Progenitor cell of endocrine pancreas (in vitro differentiated cells): ENCODE measurements around the gene C19orf85. TPM values are rescaled to one million over a fixed set of nuclear protein-coding genes. Genes with fewer than 3 reads are reported as not detected.

Source experiments
- DNase-seq: peaks from one replicate; pipeline ENCODE4 v3.0.0; 2021; ENCODE audit warnings: low spot score; ENCODE audit not compliant: unreplicated experiment
- H3K27ac Mint-ChIP-seq: 2 replicates; pipeline ENCODE4 v1.8.0; 2021; ENCODE audit warnings: mild to moderate bottlenecking, moderate library complexity, mixed read lengths
- H3K27me3 Mint-ChIP-seq: 2 replicates; pipeline ENCODE4 v1.8.0; 2021; ENCODE audit warnings: mixed read lengths
- H3K36me3 Mint-ChIP-seq: 2 replicates; pipeline ENCODE4 v1.8.0; 2022; ENCODE audit warnings: mixed read lengths; ENCODE audit not compliant: insufficient read depth
- H3K4me1 Mint-ChIP-seq: 2 replicates; pipeline ENCODE4 v1.8.0; 2021; ENCODE audit warnings: low read depth, mixed read lengths
- H3K4me3 Mint-ChIP-seq: 2 replicates; pipeline ENCODE4 v1.8.0; 2021; ENCODE audit warnings: low read depth, mild to moderate bottlenecking, moderate library complexity, mixed read lengths
- H3K9me3 Mint-ChIP-seq: 2 replicates; pipeline ENCODE4 v1.8.0; 2021; ENCODE audit warnings: low read depth, mixed read lengths
- total RNA-seq: library from RNA; stranded (reverse); gene quantifications from 2 replicates; pipeline ENCODE4 v1.2.1, GENCODE V29; 2021
- TF ChIP-seq, protein P1 (sequence below): fragments of 200-600 bp; sonication (generic); IDR thresholded peaks from one replicate; pipeline ENCODE4 v1.5.0; 2021; ENCODE audit warnings: antibody characterized with exemption, mild to moderate bottlenecking; ENCODE audit not compliant: unreplicated experiment

Gene C19orf85
- total RNA-seq, 1 donor from 2014 or later = not detected

DNA sequence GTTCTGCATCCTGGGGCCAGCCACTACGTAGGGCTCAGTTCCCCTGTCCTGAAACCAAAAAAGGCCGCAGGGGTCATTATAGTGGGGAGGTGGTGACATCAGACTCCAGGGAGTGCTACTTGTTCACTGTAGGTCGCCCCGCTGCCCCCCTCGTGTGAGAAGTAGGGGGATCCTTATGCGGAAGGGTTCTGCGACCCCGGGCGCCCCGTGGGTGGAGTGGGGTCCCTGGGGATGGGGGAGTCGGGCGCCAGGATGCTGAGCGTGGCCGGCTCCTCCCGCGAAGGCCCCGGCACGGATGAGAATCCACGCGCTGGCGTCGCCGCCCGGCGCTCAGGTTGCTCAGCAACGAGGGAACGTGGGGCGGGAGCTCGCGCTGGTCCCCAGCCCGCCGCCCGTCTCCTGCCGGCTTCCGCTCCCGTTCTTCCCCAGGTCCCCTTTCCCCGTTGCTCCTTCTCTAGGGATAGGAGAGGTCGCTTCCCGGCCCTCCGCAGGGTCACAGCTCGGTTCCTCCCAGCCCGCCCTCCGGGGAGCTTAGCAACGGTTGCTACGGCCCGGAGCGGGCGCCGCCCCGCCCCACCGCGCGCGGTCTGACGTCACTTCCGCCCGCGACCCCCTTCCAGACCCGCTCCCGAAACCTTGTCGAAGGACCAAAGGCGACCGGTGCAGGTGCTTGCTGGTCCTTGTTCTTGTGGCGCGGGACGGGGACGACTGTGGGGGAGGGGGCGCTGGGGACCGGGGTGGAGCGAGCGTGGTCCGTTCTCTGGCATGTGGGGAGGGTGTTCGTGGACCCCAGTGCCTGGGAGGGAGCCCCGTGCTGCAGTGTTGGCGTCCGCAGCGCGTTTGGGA, 20.3 kb upstream of the C19orf85 start, which contains the start of gene NAT14:
TSS of gene NAT14 (plus strand) at position 596 of the 846 bp plus-strand sequence. CDS start 521 bp downstream, outside the sequence.
- peak within 1 kb of the TSS; percentile 85 for H3K4me3 Mint-ChIP-seq
- H3K36me3 Mint-ChIP-seq = peaks cover 1% of the 10 kb centered on the region
- H3K27me3 Mint-ChIP-seq = no peaks in the 10 kb centered on the region

DNA sequence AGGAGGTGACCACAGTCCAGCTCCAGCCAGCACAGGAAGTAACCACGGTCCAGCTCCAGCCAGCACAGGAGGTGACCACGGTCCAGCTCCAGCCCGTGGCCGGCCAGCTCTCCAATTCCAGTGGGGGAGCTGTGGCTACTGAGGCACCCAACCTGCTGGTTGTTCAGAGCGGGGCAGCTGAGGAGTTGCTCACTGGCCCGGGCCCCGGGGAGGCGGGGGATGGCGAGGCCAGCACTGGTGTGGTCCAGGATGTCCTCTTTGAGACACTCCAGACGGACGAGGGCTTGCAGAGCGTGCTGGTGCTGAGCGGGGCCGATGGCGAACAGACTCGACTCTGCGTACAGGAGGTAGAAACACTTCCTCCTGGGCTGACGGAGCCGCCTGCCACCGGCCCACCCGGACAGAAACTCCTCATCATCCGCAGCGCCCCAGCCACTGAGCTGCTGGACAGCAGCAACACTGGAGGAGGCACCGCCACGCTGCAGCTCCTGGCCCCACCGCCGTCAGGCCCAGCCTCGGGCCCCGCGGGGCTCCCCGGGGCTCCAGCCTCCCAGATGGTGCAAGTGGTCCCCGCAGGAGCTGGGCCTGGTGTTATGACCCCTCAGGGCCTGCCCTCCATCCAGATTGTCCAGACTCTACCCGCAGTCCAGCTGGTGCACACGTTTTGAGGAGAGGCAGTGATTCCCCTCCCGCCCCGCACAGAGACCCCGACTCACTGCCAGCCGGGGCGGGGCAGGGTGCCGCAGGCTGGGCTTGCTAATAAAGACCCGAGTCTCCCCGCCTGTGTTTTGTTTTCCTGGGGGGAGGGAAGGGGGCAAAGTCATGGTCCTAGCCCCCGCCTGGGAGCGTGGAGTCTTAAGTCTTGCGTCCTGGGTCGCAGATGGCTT, 19.4 kb upstream of the C19orf85 start:
- Mint-ChIP-seq H3K27me3 (no peaks in the 10 kb centered on the region), H3K36me3 (peaks cover 3% of the 10 kb centered on the region), H3K4me1 (peaks cover 13% of the 10 kb centered on the region), H3K9me3 (no peaks in the 10 kb centered on the region), H3K27ac (no peak overlapping the region), H3K4me3 (peak overlapping the region; percentile 85)
- no peak for DNase-seq
- TF ChIP-seq, protein P1, sequence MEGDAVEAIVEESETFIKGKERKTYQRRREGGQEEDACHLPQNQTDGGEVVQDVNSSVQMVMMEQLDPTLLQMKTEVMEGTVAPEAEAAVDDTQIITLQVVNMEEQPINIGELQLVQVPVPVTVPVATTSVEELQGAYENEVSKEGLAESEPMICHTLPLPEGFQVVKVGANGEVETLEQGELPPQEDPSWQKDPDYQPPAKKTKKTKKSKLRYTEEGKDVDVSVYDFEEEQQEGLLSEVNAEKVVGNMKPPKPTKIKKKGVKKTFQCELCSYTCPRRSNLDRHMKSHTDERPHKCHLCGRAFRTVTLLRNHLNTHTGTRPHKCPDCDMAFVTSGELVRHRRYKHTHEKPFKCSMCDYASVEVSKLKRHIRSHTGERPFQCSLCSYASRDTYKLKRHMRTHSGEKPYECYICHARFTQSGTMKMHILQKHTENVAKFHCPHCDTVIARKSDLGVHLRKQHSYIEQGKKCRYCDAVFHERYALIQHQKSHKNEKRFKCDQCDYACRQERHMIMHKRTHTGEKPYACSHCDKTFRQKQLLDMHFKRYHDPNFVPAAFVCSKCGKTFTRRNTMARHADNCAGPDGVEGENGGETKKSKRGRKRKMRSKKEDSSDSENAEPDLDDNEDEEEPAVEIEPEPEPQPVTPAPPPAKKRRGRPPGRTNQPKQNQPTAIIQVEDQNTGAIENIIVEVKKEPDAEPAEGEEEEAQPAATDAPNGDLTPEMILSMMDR = no peak

More for the DNA sequence above, 20.3 kb upstream of the C19orf85 start, which contains the start of gene NAT14:
- Mint-ChIP-seq H3K27ac (peak within 1 kb of the TSS; percentile 86), H3K9me3 (no peaks in the 10 kb centered on the region), H3K4me1 (peaks cover 13% of the 10 kb centered on the region)
- DNase-seq = peak; percentile 76
- TF ChIP-seq, protein P1 = no peak

DNA sequence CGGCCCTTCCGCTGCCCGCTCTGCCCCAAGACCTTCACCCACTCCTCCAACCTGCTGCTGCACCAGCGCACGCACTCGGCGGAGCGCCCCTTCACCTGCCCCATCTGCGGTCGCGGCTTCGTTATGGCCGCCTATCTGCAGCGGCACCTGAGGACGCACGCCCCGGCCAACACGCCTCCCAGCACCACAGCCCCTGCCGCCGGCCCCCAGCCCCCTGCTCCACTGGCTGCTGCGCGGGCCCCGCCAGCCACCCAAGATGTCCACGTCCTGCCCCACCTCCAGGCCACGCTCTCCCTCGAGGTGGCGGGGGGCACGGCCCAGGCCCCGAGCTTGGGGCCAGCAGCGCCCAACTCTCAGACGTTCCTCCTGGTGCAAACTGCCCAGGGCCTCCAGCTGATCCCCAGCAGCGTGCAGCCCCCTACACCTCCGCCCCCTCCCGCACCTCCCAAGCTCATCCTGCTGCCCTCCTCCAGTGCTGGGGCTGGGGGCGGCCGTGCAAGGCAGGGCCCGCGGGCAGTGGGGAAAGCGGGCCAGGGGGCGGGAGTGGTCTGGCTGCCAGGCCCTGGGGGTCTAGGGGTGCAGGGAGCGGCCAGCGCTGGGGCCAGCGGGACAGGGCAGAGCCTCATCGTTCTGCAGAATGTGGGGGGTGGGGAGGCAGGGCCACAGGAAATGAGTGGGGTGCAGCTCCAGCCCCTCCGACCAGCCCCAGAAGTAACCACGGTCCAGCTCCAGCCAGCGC, 18.6 kb upstream of the C19orf85 start:
- no peak overlapping the region for H3K27ac Mint-ChIP-seq
- no peaks in the 10 kb centered on the region for H3K9me3 Mint-ChIP-seq
- no peak overlapping the region for H3K4me3 Mint-ChIP-seq
- DNase-seq = no peak
- H3K36me3 Mint-ChIP-seq = peaks cover 6% of the 10 kb centered on the region
- H3K4me1 Mint-ChIP-seq = peaks cover 16% of the 10 kb centered on the region
- TF ChIP-seq, protein P1 = no peak
- no peaks in the 10 kb centered on the region for H3K27me3 Mint-ChIP-seq

DNA sequence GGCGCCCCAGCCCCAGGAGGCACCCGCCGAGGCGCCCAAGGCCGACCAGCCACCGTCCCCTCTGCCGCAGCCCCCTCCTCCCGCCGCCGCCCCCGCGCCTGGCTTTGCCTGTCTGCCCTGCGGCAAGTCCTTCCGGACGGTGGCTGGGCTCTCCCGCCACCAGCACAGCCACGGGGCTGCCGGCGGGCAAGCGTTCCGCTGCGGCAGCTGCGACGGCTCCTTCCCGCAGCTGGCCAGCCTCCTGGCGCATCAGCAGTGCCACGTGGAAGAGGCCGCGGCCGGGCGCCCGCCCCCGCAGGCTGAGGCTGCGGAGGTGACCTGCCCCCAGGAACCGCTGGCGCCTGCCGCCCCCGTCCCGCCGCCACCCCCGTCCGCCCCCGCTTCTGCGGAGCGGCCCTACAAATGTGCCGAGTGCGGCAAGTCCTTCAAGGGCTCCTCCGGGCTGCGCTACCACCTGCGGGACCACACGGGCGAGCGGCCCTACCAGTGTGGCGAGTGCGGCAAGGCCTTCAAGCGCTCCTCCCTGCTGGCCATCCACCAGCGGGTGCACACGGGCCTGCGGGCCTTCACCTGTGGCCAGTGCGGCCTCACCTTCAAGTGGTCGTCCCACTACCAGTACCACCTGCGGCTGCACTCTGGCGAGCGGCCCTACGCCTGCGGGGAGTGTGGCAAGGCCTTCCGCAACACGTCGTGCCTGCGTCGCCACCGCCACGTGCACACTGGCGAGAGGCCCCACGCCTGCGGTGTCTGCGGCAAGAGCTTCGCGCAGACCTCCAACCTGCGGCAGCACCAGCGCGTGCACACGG, 17.8 kb upstream of the C19orf85 start:
- H3K27ac Mint-ChIP-seq = no peak overlapping the region
- peaks cover 6% of the 10 kb centered on the region for H3K36me3 Mint-ChIP-seq
- H3K27me3 Mint-ChIP-seq = no peaks in the 10 kb centered on the region
- no peak for DNase-seq
- H3K4me3 Mint-ChIP-seq = no peak overlapping the region
- TF ChIP-seq, protein P1 = no peak
- H3K9me3 Mint-ChIP-seq = no peaks in the 10 kb centered on the region
- peaks cover 18% of the 10 kb centered on the region for H3K4me1 Mint-ChIP-seq
